GM23338 (cell line): ENCODE data around the gene TM7SF3.

Experiments
- EZH2 ChIP-seq: fragments of 200-600 bp; sonication (generic); IDR thresholded peaks from one replicate; pipeline ENCODE4 v1.8.0; 2017; ENCODE audit warnings: antibody characterized with exemption, mild to moderate bottlenecking, low read depth; ENCODE audit not compliant: unreplicated experiment
- POLR2AphosphoS5 ChIP-seq: IDR thresholded peaks from 2 replicates; pipeline ENCODE4 v1.6.1; 2016; ENCODE audit warnings: antibody characterized with exemption, low read depth
- TF ChIP-seq, protein P1 (sequence below), 2 experiments: fragments of 200-600 bp in 1 of 2; sonication (generic) in 1 of 2; conservative IDR thresholded peaks; 2 replicates each; pipeline versions ENCODE4 v1.5.1 to v1.6.1; 2016 to 2017; ENCODE audit warnings: antibody characterized with exemption in 2 of 2, low read depth in 2 of 2, mild to moderate bottlenecking in 2 of 2, moderate library complexity in 1 of 2
- TF ChIP-seq, protein P2 (sequence below): IDR thresholded peaks from one replicate; pipeline ENCODE4 v1.6.1; 2018; ENCODE audit warnings: antibody characterized with exemption; ENCODE audit not compliant: unreplicated experiment

DNA sequence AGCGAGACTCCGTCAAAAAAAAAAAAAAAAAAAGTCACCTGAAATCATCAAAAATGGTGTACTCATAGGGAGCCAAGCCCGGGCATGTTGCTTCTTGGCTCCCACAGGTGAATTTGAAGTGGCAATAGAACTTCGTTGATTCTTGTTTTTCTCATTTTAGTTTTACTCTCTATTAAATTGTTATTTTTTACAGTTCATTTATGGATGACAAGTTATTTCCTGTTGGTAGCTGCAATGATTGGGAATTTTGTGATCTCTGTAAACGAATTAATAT, 1.3 kb downstream of the TM7SF3 start:
- TF ChIP-seq EZH2: no peak
- TF ChIP-seq, protein P1, sequence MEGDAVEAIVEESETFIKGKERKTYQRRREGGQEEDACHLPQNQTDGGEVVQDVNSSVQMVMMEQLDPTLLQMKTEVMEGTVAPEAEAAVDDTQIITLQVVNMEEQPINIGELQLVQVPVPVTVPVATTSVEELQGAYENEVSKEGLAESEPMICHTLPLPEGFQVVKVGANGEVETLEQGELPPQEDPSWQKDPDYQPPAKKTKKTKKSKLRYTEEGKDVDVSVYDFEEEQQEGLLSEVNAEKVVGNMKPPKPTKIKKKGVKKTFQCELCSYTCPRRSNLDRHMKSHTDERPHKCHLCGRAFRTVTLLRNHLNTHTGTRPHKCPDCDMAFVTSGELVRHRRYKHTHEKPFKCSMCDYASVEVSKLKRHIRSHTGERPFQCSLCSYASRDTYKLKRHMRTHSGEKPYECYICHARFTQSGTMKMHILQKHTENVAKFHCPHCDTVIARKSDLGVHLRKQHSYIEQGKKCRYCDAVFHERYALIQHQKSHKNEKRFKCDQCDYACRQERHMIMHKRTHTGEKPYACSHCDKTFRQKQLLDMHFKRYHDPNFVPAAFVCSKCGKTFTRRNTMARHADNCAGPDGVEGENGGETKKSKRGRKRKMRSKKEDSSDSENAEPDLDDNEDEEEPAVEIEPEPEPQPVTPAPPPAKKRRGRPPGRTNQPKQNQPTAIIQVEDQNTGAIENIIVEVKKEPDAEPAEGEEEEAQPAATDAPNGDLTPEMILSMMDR (conservative IDR thresholded peaks at IDR 0.05; ENCODE audit: low read depth in 2 of 2): no peak
- TF ChIP-seq POLR2AphosphoS5: no peak
- TF ChIP-seq, protein P2, sequence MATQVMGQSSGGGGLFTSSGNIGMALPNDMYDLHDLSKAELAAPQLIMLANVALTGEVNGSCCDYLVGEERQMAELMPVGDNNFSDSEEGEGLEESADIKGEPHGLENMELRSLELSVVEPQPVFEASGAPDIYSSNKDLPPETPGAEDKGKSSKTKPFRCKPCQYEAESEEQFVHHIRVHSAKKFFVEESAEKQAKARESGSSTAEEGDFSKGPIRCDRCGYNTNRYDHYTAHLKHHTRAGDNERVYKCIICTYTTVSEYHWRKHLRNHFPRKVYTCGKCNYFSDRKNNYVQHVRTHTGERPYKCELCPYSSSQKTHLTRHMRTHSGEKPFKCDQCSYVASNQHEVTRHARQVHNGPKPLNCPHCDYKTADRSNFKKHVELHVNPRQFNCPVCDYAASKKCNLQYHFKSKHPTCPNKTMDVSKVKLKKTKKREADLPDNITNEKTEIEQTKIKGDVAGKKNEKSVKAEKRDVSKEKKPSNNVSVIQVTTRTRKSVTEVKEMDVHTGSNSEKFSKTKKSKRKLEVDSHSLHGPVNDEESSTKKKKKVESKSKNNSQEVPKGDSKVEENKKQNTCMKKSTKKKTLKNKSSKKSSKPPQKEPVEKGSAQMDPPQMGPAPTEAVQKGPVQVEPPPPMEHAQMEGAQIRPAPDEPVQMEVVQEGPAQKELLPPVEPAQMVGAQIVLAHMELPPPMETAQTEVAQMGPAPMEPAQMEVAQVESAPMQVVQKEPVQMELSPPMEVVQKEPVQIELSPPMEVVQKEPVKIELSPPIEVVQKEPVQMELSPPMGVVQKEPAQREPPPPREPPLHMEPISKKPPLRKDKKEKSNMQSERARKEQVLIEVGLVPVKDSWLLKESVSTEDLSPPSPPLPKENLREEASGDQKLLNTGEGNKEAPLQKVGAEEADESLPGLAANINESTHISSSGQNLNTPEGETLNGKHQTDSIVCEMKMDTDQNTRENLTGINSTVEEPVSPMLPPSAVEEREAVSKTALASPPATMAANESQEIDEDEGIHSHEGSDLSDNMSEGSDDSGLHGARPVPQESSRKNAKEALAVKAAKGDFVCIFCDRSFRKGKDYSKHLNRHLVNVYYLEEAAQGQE: no peak
